ENCODE data around the gene UNC79. TPM values are rescaled to one million over a fixed set of nuclear protein-coding genes. Genes with fewer than 3 reads are reported as not detected.
"Not testable (repeated sequence)": the region's sequence is repeated elsewhere in the genome, so short reads cannot be mapped to it uniquely, and the experiment has no call there.

Gene UNC79
- total RNA-seq, 1 experiment from 2014 or later, result not detected

- H3K4me1 Mint-ChIP-seq (ENCODE audit: low read depth, unreplicated experiment), result no peaks in the 10 kb centered on the region
- DNase-seq, result no peak
- H3K27ac Mint-ChIP-seq (ENCODE audit: unreplicated experiment), result no peak overlapping the region
- no peak for TF ChIP-seq CTCF (IDR thresholded peaks at IDR 0.05; ENCODE audit: unreplicated experiment)
- no peak overlapping the region for H3K4me3 Mint-ChIP-seq (ENCODE audit: low read depth, unreplicated experiment)
- no peaks in the 10 kb centered on the region for H3K36me3 Mint-ChIP-seq (ENCODE audit: insufficient read depth, unreplicated experiment)
- intact Hi-C loops (cut with micrococcal nuclease; ENCODE audit: unreplicated experiment), result loop anchor here (10.0 kb wide), 1 partner anchor 242 kb away; no protein-coding TSS in a partner anchor
- BruUV-seq (replicated peaks), result no TSS peak
- CTCF ChIA-PET, result no interaction called here
- H3K9me3 Mint-ChIP-seq (ENCODE audit: low read depth, unreplicated experiment), result no peaks in the 10 kb centered on the region
- H3K27me3 Mint-ChIP-seq (ENCODE audit: unreplicated experiment), result peaks cover 55% of the 10 kb centered on the region
Observed at GRCh38 chr14:93476305-93476704, 45.6 kb downstream of the UNC79 start.

GRCh38 chr14:93479074-93479473 is 48.3 kb downstream of the UNC79 start:
- DNase-seq; H3K27ac Mint-ChIP-seq (ENCODE audit: unreplicated experiment); H3K9me3 Mint-ChIP-seq (ENCODE audit: low read depth, unreplicated experiment); H3K36me3 Mint-ChIP-seq (ENCODE audit: insufficient read depth, unreplicated experiment); H3K4me1 Mint-ChIP-seq (ENCODE audit: low read depth, unreplicated experiment); H3K4me3 Mint-ChIP-seq (ENCODE audit: low read depth, unreplicated experiment); BruUV-seq (replicated peaks): not testable (repeated sequence)
- peaks cover 57% of the 10 kb centered on the region for H3K27me3 Mint-ChIP-seq (ENCODE audit: unreplicated experiment)
- CTCF ChIA-PET, result interaction anchor here (0.7 kb wide), 1 partner anchor 14 kb away, joined by 5 read pairs; no protein-coding TSS in a partner anchor
- intact Hi-C loops (cut with micrococcal nuclease; ENCODE audit: unreplicated experiment), result loop anchor here (10.0 kb wide), 1 partner anchor 244 kb away; no protein-coding TSS in a partner anchor

GRCh38 chr14:93480867-93481266 is 50.1 kb downstream of the UNC79 start:
- no peak for DNase-seq
- intact Hi-C loops (cut with micrococcal nuclease; ENCODE audit: unreplicated experiment), result no loop called here
- no peaks in the 10 kb centered on the region for H3K4me1 Mint-ChIP-seq (ENCODE audit: low read depth, unreplicated experiment)
- peaks cover 39% of the 10 kb centered on the region for H3K27me3 Mint-ChIP-seq (ENCODE audit: unreplicated experiment)
- no peaks in the 10 kb centered on the region for H3K36me3 Mint-ChIP-seq (ENCODE audit: insufficient read depth, unreplicated experiment)
- TF ChIP-seq CTCF (IDR thresholded peaks at IDR 0.05; ENCODE audit: unreplicated experiment), result no peak
- H3K4me3 Mint-ChIP-seq (ENCODE audit: low read depth, unreplicated experiment), result no peak overlapping the region
- CTCF ChIA-PET, result no interaction called here
- BruUV-seq (replicated peaks), result no TSS peak
- H3K9me3 Mint-ChIP-seq (ENCODE audit: low read depth, unreplicated experiment), result no peaks in the 10 kb centered on the region
- H3K27ac Mint-ChIP-seq (ENCODE audit: unreplicated experiment), result no peak overlapping the region

GRCh38 chr14:93481758-93482157 is 51.0 kb downstream of the UNC79 start:
- no TSS peak for BruUV-seq (replicated peaks)
- Mint-ChIP-seq H3K36me3 (ENCODE audit: insufficient read depth, unreplicated experiment) (no peaks in the 10 kb centered on the region), H3K9me3 (ENCODE audit: low read depth, unreplicated experiment) (no peaks in the 10 kb centered on the region), H3K4me1 (ENCODE audit: low read depth, unreplicated experiment) (no peaks in the 10 kb centered on the region), H3K27me3 (ENCODE audit: unreplicated experiment) (peaks cover 31% of the 10 kb centered on the region), H3K4me3 (ENCODE audit: low read depth, unreplicated experiment) (no peak overlapping the region), H3K27ac (ENCODE audit: unreplicated experiment) (no peak overlapping the region)
- no peak for DNase-seq
- intact Hi-C loops (cut with micrococcal nuclease; ENCODE audit: unreplicated experiment), result no loop called here
- CTCF ChIA-PET, result no interaction called here
- no peak for TF ChIP-seq CTCF (IDR thresholded peaks at IDR 0.05; ENCODE audit: unreplicated experiment)

- Mint-ChIP-seq H3K9me3 (ENCODE audit: low read depth, unreplicated experiment) (no peaks in the 10 kb centered on the region), H3K4me3 (ENCODE audit: low read depth, unreplicated experiment) (no peak overlapping the region), H3K27ac (ENCODE audit: unreplicated experiment) (no peak overlapping the region), H3K27me3 (ENCODE audit: unreplicated experiment) (peaks cover 12% of the 10 kb centered on the region), H3K36me3 (ENCODE audit: insufficient read depth, unreplicated experiment) (no peaks in the 10 kb centered on the region), H3K4me1 (ENCODE audit: low read depth, unreplicated experiment) (no peaks in the 10 kb centered on the region)
- DNase-seq, result no peak
- no TSS peak for BruUV-seq (replicated peaks)
- intact Hi-C loops (cut with micrococcal nuclease; ENCODE audit: unreplicated experiment), result no loop called here
- CTCF ChIA-PET, result no interaction called here
- TF ChIP-seq CTCF (IDR thresholded peaks at IDR 0.05; ENCODE audit: unreplicated experiment), result no peak
Observed at GRCh38 chr14:93490001-93490400, 59.3 kb downstream of the UNC79 start.
